CMK (cell line): Measurements from ENCODE around the gene VARS2.
A peak's percentile ranks its signal among the peaks of the same experiment; 100 is the strongest.
"Not testable (repeated sequence)": the region's sequence is repeated elsewhere in the genome, so short reads cannot be mapped to it uniquely, and the experiment has no call there.

Experiments
- DNase-seq: peaks from one replicate; pipeline ENCODE4 v3.0.0-alpha.2; 2010; ENCODE audit warnings: low read depth

The VARS2 gene

GRCh38 chr6:30900863-30901417, 13.1 kb upstream of the VARS2 start:
- DNase-seq: no peak

DNA sequence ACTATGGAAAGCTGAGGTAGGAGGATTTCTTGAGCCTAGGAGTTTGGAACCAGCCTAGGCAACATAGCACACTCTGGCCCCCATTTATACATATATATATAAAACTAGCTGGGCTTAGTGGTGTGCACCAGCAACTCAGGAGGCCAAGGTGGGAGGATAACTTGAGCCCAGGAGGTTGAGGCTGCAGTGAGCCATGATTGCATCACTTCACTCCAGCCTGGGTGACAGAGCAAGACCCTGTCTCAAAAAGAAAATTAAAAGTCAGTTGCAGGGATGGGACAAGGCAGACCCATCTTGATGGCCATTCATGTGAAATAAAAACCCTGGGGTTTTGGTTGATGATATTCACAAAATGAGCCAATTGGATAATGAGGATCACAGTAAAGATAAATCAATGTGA, 12.6 kb upstream of the VARS2 start:
- no peak for DNase-seq

GRCh38 chr6:30902196-30902595, 11.8 kb upstream of the VARS2 start:
- DNase-seq: not testable (repeated sequence)

DNA sequence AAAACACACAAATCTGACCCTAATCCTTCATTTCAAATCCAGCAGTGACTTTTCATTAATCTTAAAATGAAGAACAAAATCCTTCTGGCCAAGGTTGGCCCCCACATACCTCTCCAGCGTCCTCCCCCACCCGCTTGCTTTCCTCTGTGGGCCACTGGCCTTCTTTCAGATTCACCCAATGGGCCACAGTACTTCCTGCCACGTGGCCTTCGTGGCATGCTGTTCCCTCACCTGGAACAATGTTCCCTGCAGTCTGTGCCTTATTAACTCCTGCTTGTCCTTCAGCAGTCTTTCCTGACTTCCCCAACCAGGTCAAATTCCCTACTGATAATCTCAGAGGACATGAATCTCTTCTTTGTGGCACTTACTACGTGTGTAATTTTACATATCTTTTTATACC, 11.3 kb upstream of the VARS2 start:
- DNase-seq: no peak

- DNase-seq: no peak
Observed at GRCh38 chr6:30903236-30903635, 10.8 kb upstream of the VARS2 start.

DNA sequence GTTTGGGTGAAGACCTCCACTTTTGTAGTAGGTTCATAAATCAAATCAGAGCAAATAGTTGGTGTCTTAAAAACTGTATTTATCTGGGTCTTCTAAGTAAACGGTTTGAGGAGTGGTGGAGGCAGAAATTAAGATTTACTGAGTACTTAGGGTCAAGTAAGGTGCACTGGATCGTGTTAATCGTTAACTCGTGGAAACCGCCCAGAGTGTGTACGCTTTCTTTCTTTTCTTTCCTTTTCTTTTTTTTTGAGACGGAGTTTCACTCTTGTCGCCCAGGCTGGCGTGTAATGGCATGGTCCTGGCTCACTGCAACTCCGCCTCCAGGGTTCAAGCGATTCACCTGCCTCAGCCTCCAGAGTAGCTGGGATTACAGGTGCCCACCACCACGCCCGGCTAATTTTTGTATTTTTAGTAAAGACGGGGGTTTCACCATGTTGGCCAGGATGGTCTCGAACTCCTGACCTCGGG, 6.7 kb upstream of the VARS2 start:
- not testable (repeated sequence) for DNase-seq

GRCh38 chr6:30907758-30908591, 6.1 kb upstream of the VARS2 start, which contains the start of gene GTF2H4:
GTF2H4 (plus strand) TSS chr6:30908207.
- DNase-seq: peak; percentile 90

DNA sequence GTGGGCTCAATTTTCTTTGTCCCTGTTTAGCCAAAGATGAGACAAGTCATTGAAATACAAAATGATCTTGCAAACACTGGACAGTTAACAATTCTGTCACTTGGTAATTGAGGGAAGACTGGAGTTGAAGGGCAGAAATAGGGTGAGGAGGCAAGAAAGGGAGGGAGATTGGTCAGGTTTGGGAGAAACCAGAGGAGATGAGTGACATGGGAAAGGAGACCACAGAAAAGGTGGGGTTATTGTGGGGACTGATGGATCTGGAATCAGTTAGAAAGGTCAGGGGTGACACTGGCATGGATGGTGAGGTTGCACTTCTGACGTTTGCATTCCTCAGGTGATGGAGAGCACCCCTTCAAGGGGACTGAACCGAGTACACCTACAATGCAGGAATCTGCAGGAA, 5.3 kb upstream of the VARS2 start:
- no peak for DNase-seq

- not testable (repeated sequence) for DNase-seq
Observed at GRCh38 chr6:30910473-30910872, 3.6 kb upstream of the VARS2 start.

DNA sequence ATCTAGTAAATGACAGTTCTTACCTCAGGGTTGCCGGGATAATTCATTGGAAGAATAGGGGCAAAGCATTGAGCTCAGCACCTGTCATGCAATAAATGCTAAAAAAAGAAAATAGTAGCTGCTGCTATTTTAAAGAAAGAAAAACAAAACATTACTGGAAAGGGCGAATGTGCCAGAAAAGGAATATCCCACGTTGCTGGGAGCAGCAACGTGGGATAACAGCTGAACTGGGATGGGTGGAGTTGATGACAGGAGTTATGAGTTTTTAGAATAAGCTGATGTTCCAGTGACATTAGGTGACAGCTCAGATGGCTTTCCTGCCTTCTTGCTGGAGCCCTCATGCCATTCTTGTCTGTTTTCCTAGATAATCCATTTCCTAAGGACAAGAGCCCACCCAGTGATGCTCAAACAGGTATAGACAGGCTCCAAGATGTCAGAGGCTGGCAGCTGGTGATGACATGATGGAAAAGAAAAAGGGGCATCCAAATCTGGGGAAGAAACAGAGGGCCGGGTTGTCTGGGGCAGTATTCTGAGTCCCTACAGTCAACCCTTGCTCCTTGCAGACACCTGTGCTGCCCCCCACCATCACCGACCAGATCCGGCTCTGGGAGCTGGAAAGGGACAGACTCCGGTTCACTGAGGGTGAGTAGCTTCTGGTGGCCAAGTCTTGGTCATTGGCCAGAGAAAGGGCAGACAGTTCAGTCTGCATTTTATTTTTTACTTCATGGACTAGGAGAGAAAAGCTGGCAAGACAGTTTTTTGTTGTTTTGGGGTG, 1.1 kb upstream of the VARS2 start:
- no peak for DNase-seq

DNA sequence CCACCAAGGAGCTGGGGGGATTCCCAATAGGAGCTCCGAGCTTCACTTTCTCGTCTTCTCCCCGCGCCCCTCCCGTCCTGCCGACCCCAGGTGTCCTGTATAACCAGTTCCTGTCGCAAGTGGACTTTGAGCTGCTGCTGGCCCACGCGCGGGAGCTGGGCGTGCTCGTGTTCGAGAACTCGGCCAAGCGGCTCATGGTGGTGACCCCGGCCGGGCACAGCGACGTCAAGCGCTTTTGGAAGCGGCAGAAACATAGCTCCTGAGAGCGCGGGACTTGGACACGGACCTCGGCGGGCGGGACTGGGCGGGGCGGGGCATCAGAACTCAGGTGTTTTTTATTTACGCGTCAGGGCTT, 340 bp upstream of the VARS2 start:
- no peak for DNase-seq

DNA sequence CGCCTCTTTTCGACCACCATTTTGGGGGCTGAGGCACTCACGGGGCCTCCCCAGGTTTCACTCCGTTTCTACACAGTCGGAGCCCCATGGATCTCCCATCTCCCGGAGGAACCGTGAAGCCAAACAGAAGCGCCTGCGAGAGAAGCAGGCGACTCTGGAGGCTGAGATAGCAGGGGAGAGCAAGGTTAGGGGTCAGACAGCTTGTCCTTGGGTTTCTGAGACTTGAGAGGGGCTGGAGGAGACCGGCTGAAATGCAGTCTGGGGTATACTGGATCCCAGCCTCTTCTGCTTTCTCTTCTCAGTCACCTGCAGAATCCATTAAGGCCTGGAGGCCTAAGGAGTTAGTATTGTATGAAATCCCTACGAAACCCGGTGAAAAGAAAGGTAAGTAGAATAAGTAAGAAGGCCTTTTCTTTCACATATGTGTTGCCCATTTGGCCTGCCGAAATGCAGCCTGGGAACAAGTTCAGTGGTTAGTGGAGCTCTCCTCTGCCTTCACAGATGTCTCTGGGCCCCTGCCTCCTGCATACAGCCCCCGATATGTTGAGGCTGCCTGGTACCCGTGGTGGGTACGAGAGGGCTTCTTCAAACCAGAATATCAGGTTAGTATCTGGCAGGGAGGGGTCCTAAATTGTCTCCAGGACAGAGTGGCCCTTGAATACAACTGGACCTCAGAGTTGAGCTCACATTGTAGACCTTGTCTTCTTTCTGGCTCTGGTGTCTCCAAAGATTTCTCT, 984 bp downstream of the VARS2 start:
- no peak for DNase-seq

DNA sequence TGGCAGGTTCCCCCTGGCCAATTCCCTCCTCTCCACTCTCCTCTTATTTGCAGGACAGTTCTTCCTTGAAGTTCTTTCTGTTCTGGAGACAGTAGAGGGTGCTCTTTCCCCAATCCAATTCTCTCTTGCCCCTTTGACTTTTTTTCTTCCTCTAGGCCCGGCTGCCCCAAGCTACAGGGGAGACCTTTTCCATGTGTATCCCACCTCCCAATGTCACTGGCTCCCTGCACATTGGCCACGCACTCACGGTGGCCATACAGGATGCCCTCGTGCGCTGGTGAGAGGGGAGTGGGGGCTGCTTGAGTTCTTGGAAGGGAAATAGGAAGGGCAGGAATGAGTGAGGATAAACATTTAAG, 1.5 kb downstream of the VARS2 start:
- DNase-seq: no peak

DNA sequence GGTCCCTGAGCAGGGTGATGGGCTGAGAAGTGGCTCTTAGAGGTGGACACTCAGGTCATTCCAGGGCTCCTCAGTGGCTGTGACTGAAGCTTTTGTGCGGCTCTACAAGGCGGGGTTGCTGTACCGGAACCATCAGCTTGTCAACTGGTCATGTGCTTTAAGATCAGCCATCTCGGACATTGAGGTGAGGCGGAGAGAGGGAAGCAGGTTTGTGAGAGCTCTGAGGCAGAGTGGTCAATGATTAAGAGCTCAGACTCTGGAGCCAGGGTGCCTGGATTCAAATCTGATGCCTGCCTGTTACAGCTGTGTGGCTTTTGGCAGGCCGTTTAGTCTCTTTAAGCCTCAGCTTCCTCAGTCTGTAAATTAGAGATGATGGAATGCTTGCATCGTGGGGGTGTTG, 3.0 kb downstream of the VARS2 start:
- DNase-seq: no peak

GRCh38 chr6:30917487-30917886, 3.4 kb downstream of the VARS2 start:
- no peak for DNase-seq

GRCh38 chr6:30918670-30919069, 4.6 kb downstream of the VARS2 start:
- DNase-seq: peak; percentile 54

DNA sequence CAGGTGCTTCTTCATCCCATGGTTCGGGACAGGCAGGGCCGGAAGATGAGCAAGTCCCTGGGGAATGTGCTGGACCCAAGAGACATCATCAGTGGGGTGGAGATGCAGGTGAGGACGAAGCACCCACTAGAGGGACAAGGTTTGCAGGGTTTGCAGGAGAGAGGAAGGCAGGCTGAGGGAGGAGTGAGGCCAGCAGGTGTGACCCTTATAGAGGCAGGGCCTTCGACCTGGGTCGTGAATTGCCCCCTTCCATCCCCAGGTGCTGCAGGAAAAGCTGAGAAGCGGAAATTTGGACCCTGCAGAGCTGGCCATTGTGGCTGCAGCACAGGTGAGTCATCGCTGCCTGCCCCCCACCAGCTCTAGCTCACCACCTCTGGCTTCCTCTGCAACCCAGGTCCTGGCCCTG, 8.4 kb downstream of the VARS2 start:
- DNase-seq: no peak

- DNase-seq: not testable (repeated sequence)
Observed at GRCh38 chr6:30924040-30924627, 10.1 kb downstream of the VARS2 start.

- DNase-seq: no peak
Observed at GRCh38 chr6:30926644-30927043, 12.6 kb downstream of the VARS2 start.

- not testable (repeated sequence) for DNase-seq
Observed at GRCh38 chr6:30927080-30927479, 13.0 kb downstream of the VARS2 start.

GRCh38 chr6:30928677-30929076, 14.6 kb downstream of the VARS2 start:
- DNase-seq: no peak

GRCh38 chr6:30930506-30930905, 16.5 kb downstream of the VARS2 start:
- no peak for DNase-seq
